Liver (tissue), 9 donors: ENCODE results near the gene PTPRQ. TPM values are rescaled to one million over a fixed set of nuclear protein-coding genes. Genes with fewer than 3 reads are reported as not detected.

Experiments
- DNase-seq: peaks from one replicate; pipeline ENCODE4 v3.0.0-alpha.2; 2017; ENCODE audit warnings: low spot score
- H3K27ac ChIP-seq, 2 donors: one replicate each; pipeline ENCODE4 v1.7.0; 2013; ENCODE audit warnings: inconsistent platforms in 2 of 2, low read length in 2 of 2, control low read depth in 1 of 2, low read depth in 1 of 2, mild to moderate bottlenecking in 1 of 2
- H3K27me3 ChIP-seq, 4 donors: one replicate each; pipeline versions ENCODE4 v1.6.1 to v1.7.0; 2013; ENCODE audit warnings: low read length in 3 of 4, inconsistent platforms in 1 of 4, mild to moderate bottlenecking in 1 of 4, moderate library complexity in 1 of 4; ENCODE audit not compliant: control insufficient read depth in 4 of 4, insufficient read depth in 4 of 4
- H3K36me3 ChIP-seq, 4 donors: one replicate each; pipeline versions ENCODE4 v1.6.1 to v1.7.0; 2013; ENCODE audit warnings: low read length in 3 of 4, mild to moderate bottlenecking in 3 of 4, low read depth in 1 of 4, moderate library complexity in 1 of 4; ENCODE audit not compliant: control insufficient read depth in 4 of 4, insufficient read depth in 3 of 4
- H3K4me1 ChIP-seq, 4 donors: one replicate each; pipeline versions ENCODE4 v1.6.1 to v1.7.0; 2013; ENCODE audit warnings: low read length in 3 of 4, mild to moderate bottlenecking in 3 of 4, moderate library complexity in 1 of 4; ENCODE audit not compliant: control insufficient read depth in 4 of 4, insufficient read depth in 4 of 4
- H3K4me3 ChIP-seq, 3 donors: one replicate each; pipeline versions ENCODE4 v1.6.1 to v1.7.0; 2013; ENCODE audit warnings: low read length in 3 of 3, control low read depth in 1 of 3, low read depth in 1 of 3, mild to moderate bottlenecking in 1 of 3
- H3K9ac ChIP-seq, 2 donors: one replicate each; pipeline ENCODE4 v1.7.0; 2013; ENCODE audit warnings: low read length in 2 of 2, mild to moderate bottlenecking in 2 of 2, moderate library complexity in 2 of 2, control low read depth in 1 of 2, low read depth in 1 of 2
- H3K9me3 ChIP-seq, 4 donors: one replicate each; pipeline versions ENCODE4 v1.6.1 to v1.7.0; 2013; ENCODE audit warnings: low read length in 3 of 4; ENCODE audit not compliant: control insufficient read depth in 4 of 4
- ATF3 ChIP-seq: IDR thresholded peaks from 2 replicates; pipeline ENCODE4 v1.6.1; 2016; ENCODE audit warnings: antibody characterized with exemption
- EGR1 ChIP-seq, 2 donors: IDR thresholded peaks; 2 replicates each; pipeline ENCODE4 v1.6.1; 2016 to 2018; ENCODE audit warnings: antibody characterized with exemption in 2 of 2, low read depth in 2 of 2
- FOXA1 ChIP-seq: IDR thresholded peaks from 2 replicates; pipeline ENCODE4 v1.6.1; 2016; ENCODE audit warnings: antibody characterized with exemption
- FOXA2 ChIP-seq: IDR thresholded peaks from 2 replicates; pipeline ENCODE4 v1.6.1; 2016; ENCODE audit warnings: antibody characterized with exemption
- GABPA ChIP-seq, 2 donors: IDR thresholded peaks in 1 of 2; conservative IDR thresholded peaks in 1 of 2; 2 replicates each; pipeline ENCODE4 v1.6.1; 2016; ENCODE audit warnings: antibody characterized with exemption in 2 of 2, mild to moderate bottlenecking in 1 of 2, moderate library complexity in 1 of 2
- HNF4A ChIP-seq, 2 donors: conservative IDR thresholded peaks; 2 replicates each; pipeline ENCODE4 v1.6.1; 2016; ENCODE audit warnings: antibody characterized with exemption in 2 of 2, mild to moderate bottlenecking in 2 of 2
- HNF4G ChIP-seq: IDR thresholded peaks from 2 replicates; pipeline ENCODE4 v1.6.1; 2016; ENCODE audit warnings: antibody characterized with exemption
- JUND ChIP-seq, 2 donors: IDR thresholded peaks; 2 replicates each; pipeline ENCODE4 v1.6.1; 2016; ENCODE audit warnings: antibody characterized with exemption in 2 of 2
- NR2F2 ChIP-seq: IDR thresholded peaks from 2 replicates; pipeline ENCODE4 v1.6.1; 2016; ENCODE audit warnings: antibody characterized with exemption
- RAD21 ChIP-seq, 2 donors: IDR thresholded peaks; 2 replicates each; pipeline ENCODE4 v1.6.1; 2016; ENCODE audit warnings: antibody characterized with exemption in 2 of 2, mild to moderate bottlenecking in 2 of 2
- SP1 ChIP-seq: IDR thresholded peaks from 2 replicates; pipeline ENCODE4 v1.6.1; 2018; ENCODE audit warnings: antibody characterized with exemption, mild to moderate bottlenecking
- TAF1 ChIP-seq: conservative IDR thresholded peaks from 2 replicates; pipeline ENCODE4 v1.6.1; 2016; ENCODE audit warnings: antibody characterized with exemption, mild to moderate bottlenecking
- YY1 ChIP-seq: IDR thresholded peaks from 2 replicates; pipeline ENCODE4 v1.6.1; 2016; ENCODE audit warnings: antibody characterized with exemption, mild to moderate bottlenecking
- ZBTB33 ChIP-seq: IDR thresholded peaks from 2 replicates; pipeline ENCODE4 v1.6.1; 2016; ENCODE audit warnings: antibody characterized with exemption
- WGBS: extraction: QIAGEN DNeasy Blood & Tissue Kit; methylation state at CpG from one replicate; pipeline ENCODE4 v1.1.7; 2013; 5-methylcytosine and 5-hydroxymethylcytosine counted together
- polyA plus RNA-seq, 2 donors: library from polyadenylated mRNA; stranded (reverse) in 1 of 2; unstranded in 1 of 2; fragments of 200-250 nt in 1 of 2; fragments of >200 nt in 1 of 2; fragmentation: Nextera tagmentation in 1 of 2; extraction: Ambion mirVana in 1 of 2; gene quantifications; one replicate each; pipeline versions ENCODE4 v1.2.1 to v1.2.3, GENCODE V29; 2013 to 2015
- total RNA-seq, 2 donors: library from RNA; depleted of rRNA; stranded (reverse); fragments of >200 nt; gene quantifications; one replicate each; pipeline ENCODE4 v1.2.3, GENCODE V29; 2014
- TF ChIP-seq, protein P1 (sequence below): IDR thresholded peaks from 2 replicates; pipeline ENCODE4 v1.6.1; 2016; ENCODE audit warnings: antibody characterized with exemption, mild to moderate bottlenecking
- TF ChIP-seq, protein P2 (sequence below): fragments of 150-350 bp; IDR thresholded peaks from 2 replicates; pipeline ENCODE4 v1.5.1; 2017; ENCODE audit warnings: improper control_type of control experiment, low read depth, low read length; ENCODE audit not compliant: missing input control
- TF ChIP-seq, protein P3 (sequence below): IDR thresholded peaks from 2 replicates; pipeline ENCODE4 v1.6.1; 2016; ENCODE audit warnings: antibody characterized with exemption
- donor health status: healthy.
- donor health status: healthy.
- donor health status: healthy.
- donor health status: healthy.
- donor health status: healthy.

PTPRQ gene
- total and polyA plus RNA-seq, 4 donors = 0.02 to 0.08 (median 0.04) TPM

GRCh38 chr12:80617733-80618132 lies 173.7 kb downstream of the PTPRQ start:
- H3K9ac ChIP-seq = no peak overlapping the region
- H3K4me3 ChIP-seq = no peak overlapping the region
- H3K36me3 ChIP-seq = no peaks in the 10 kb centered on the region
- H3K4me1 ChIP-seq = no peaks in the 10 kb centered on the region
- TF ChIP-seq HNF4A (conservative IDR thresholded peaks at IDR 0.05) (no peak), ATF3 (no peak), NR2F2 (no peak), TAF1 (no peak), EGR1 (IDR thresholded peaks at IDR 0.05; ENCODE audit: low read depth in 2 of 2) (no peak), HNF4G (no peak), JUND (IDR thresholded peaks at IDR 0.05) (no peak)
- TF ChIP-seq, protein P1, sequence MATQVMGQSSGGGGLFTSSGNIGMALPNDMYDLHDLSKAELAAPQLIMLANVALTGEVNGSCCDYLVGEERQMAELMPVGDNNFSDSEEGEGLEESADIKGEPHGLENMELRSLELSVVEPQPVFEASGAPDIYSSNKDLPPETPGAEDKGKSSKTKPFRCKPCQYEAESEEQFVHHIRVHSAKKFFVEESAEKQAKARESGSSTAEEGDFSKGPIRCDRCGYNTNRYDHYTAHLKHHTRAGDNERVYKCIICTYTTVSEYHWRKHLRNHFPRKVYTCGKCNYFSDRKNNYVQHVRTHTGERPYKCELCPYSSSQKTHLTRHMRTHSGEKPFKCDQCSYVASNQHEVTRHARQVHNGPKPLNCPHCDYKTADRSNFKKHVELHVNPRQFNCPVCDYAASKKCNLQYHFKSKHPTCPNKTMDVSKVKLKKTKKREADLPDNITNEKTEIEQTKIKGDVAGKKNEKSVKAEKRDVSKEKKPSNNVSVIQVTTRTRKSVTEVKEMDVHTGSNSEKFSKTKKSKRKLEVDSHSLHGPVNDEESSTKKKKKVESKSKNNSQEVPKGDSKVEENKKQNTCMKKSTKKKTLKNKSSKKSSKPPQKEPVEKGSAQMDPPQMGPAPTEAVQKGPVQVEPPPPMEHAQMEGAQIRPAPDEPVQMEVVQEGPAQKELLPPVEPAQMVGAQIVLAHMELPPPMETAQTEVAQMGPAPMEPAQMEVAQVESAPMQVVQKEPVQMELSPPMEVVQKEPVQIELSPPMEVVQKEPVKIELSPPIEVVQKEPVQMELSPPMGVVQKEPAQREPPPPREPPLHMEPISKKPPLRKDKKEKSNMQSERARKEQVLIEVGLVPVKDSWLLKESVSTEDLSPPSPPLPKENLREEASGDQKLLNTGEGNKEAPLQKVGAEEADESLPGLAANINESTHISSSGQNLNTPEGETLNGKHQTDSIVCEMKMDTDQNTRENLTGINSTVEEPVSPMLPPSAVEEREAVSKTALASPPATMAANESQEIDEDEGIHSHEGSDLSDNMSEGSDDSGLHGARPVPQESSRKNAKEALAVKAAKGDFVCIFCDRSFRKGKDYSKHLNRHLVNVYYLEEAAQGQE = no peak
- TF ChIP-seq, protein P2, sequence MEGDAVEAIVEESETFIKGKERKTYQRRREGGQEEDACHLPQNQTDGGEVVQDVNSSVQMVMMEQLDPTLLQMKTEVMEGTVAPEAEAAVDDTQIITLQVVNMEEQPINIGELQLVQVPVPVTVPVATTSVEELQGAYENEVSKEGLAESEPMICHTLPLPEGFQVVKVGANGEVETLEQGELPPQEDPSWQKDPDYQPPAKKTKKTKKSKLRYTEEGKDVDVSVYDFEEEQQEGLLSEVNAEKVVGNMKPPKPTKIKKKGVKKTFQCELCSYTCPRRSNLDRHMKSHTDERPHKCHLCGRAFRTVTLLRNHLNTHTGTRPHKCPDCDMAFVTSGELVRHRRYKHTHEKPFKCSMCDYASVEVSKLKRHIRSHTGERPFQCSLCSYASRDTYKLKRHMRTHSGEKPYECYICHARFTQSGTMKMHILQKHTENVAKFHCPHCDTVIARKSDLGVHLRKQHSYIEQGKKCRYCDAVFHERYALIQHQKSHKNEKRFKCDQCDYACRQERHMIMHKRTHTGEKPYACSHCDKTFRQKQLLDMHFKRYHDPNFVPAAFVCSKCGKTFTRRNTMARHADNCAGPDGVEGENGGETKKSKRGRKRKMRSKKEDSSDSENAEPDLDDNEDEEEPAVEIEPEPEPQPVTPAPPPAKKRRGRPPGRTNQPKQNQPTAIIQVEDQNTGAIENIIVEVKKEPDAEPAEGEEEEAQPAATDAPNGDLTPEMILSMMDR = no peak
- no peaks in the 10 kb centered on the region for H3K27me3 ChIP-seq
- no peak for DNase-seq
- no peaks in the 10 kb centered on the region for H3K9me3 ChIP-seq
- no peak overlapping the region for H3K27ac ChIP-seq

GRCh38 chr12:80620281-80620680 lies 176.2 kb downstream of the PTPRQ start:
- no peak overlapping the region for H3K27ac ChIP-seq
- H3K36me3 ChIP-seq = no peaks in the 10 kb centered on the region
- TF ChIP-seq, protein P1 = no peak
- TF ChIP-seq HNF4A (conservative IDR thresholded peaks at IDR 0.05) (no peak), FOXA2 (no peak), NR2F2 (no peak), SP1 (no peak), GABPA (IDR thresholded peaks at IDR 0.05 in 1 of 2, conservative IDR thresholded peaks at IDR 0.05 in 1 of 2) (no peak), YY1 (no peak), ZBTB33 (no peak), RAD21 (IDR thresholded peaks at IDR 0.05) (no peak), FOXA1 (no peak), JUND (IDR thresholded peaks at IDR 0.05) (no peak), ATF3 (no peak)
- TF ChIP-seq, protein P3, sequence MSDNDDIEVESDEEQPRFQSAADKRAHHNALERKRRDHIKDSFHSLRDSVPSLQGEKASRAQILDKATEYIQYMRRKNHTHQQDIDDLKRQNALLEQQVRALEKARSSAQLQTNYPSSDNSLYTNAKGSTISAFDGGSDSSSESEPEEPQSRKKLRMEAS = no peak
- TF ChIP-seq, protein P2 = no peak
- no peak for DNase-seq
- H3K27me3 ChIP-seq = no peaks in the 10 kb centered on the region
- no peak overlapping the region for H3K9ac ChIP-seq
- H3K4me1 ChIP-seq = no peaks in the 10 kb centered on the region
- WGBS = 89% methylated on average over 2 of the region's 2 CpGs
- no peak overlapping the region for H3K4me3 ChIP-seq
- H3K9me3 ChIP-seq = no peaks in the 10 kb centered on the region
